Coronary artery (tissue), 2 donors: ENCODE results near the gene ARHGEF38.

Source experiments
- DNase-seq: peaks from one replicate; pipeline ENCODE4 v3.0.0-alpha.2; 2017; ENCODE audit warnings: low spot score
- H3K27ac ChIP-seq, 2 donors: fragments of 200-600 bp; sonication (generic); one replicate each; pipeline ENCODE4 v1.5.1; 2016 to 2019
- H3K4me3 ChIP-seq: fragments of 200-600 bp; sonication (generic); 2 replicates; pipeline ENCODE4 v1.5.1; 2016; ENCODE audit warnings: mild to moderate bottlenecking, moderate library complexity
- TF ChIP-seq, protein P1 (sequence below): fragments of 200-600 bp; sonication (generic); IDR thresholded peaks from one replicate; pipeline ENCODE4 v1.5.1; 2019; ENCODE audit warnings: antibody characterized with exemption

ARHGEF38 gene

DNA sequence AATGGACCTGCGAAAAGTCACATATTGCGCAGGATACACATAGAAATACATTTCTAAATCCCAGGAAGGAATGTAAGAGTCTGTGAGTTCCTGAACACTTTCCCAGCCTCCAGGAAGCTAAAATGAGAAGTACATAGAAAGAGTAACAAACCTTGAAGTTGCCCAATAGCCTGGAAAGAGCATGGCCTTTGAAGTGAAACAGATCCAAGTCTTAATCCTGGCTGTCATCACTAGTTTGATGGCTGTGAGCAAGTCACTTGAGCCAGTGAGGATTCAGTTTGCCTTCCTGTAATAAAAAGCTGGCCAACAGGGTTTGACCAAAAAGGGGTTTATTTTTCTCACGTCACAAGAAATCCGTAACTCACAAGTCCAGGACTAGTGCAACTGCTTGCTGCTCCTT lies 69.8 kb downstream of the ARHGEF38 start:
- Histone ChIP-seq H3K4me3 (no peak overlapping the region), H3K27ac (no peak overlapping the region)
- DNase-seq = no peak
- TF ChIP-seq, protein P1, sequence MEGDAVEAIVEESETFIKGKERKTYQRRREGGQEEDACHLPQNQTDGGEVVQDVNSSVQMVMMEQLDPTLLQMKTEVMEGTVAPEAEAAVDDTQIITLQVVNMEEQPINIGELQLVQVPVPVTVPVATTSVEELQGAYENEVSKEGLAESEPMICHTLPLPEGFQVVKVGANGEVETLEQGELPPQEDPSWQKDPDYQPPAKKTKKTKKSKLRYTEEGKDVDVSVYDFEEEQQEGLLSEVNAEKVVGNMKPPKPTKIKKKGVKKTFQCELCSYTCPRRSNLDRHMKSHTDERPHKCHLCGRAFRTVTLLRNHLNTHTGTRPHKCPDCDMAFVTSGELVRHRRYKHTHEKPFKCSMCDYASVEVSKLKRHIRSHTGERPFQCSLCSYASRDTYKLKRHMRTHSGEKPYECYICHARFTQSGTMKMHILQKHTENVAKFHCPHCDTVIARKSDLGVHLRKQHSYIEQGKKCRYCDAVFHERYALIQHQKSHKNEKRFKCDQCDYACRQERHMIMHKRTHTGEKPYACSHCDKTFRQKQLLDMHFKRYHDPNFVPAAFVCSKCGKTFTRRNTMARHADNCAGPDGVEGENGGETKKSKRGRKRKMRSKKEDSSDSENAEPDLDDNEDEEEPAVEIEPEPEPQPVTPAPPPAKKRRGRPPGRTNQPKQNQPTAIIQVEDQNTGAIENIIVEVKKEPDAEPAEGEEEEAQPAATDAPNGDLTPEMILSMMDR = no peak

DNA sequence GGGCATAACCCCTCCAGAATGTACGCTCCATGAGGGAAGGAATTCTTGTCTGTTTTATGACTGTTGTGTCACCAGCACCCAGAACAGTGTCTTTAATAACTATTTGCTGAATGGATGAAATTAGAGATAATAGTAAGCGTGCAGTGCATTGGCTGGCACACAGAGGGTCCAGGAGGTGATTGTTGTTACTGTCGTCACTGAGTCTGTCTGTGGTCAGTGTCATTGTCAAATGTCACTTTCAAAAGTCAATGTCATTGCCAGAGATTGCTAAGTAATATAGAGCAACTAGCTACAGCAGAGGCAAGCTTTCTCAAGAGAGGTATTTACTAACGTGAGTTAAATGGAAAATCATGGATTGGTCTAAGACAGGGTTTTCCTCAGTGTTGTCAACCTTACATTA lies 70.7 kb downstream of the ARHGEF38 start:
- TF ChIP-seq, protein P1 = no peak
- H3K27ac ChIP-seq = no peak overlapping the region
- no peak overlapping the region for H3K4me3 ChIP-seq
- DNase-seq = no peak

DNA sequence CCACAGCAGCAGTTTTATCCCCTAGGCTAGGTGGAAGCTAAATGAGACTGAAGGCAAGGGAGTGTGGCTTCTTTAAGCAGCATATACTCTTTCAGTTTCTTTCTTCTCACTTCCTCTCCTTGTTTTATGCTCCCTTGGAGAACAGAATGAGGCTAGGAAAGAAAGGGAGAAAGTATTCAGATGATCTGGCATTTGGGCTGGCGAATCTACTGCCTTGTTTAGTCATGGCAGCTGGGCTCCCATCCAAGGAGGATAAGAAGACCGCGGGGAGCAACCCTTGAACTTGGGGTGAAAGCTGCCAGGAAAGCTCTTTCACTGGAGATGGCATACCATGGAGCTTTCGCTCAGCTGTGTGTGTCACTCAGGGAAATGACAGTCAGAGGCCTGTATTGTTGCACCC lies 72.1 kb downstream of the ARHGEF38 start:
- peak overlapping the region in 1 of 2 donors; percentile 42 for H3K27ac ChIP-seq
- TF ChIP-seq, protein P1 = no peak
- H3K4me3 ChIP-seq = peak overlapping the region; percentile 18
- no peak for DNase-seq

DNA sequence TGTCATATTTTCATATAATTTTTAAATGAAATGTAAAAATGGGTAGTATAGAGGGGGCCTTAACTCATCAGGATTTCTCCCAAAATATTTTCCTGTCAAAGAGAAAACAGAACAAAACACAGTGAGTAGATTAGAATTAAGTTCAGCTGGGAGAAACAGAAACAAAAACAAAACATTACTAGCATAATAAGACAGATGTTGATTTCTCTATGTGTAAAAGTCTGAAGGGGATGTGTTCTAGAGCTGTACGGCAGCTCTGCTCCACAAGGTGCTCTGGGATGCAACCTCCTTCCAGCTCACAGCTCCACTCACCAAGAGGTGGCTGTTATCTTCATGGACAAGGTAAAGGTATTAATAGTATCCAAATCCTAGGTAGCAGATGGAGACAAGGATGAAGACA lies 72.8 kb downstream of the ARHGEF38 start:
- TF ChIP-seq, protein P1 = no peak
- Histone ChIP-seq H3K4me3 (no peak overlapping the region), H3K27ac (no peak overlapping the region)
- DNase-seq = no peak

DNA sequence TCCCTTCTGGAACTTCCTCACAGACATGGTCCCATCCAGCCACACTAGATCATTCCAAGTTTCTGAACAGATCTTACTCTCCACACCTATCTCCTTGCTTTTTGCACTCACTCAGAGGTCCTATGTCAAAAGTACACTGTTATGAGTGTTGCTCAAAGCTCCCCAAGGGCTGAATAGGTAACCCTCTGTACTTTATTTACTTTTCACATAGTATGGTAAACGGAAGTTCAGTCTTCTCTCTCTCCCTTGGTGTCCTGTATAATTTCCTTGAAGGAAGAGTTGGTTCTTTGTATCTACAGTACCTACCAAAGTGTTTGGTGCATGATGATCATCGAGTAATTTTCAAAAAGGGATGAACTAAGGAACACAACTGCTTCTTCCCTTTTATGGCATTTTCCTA lies 74.4 kb downstream of the ARHGEF38 start:
- DNase-seq = no peak
- TF ChIP-seq, protein P1 = no peak
- no peak overlapping the region for H3K27ac ChIP-seq
- H3K4me3 ChIP-seq = no peak overlapping the region

DNA sequence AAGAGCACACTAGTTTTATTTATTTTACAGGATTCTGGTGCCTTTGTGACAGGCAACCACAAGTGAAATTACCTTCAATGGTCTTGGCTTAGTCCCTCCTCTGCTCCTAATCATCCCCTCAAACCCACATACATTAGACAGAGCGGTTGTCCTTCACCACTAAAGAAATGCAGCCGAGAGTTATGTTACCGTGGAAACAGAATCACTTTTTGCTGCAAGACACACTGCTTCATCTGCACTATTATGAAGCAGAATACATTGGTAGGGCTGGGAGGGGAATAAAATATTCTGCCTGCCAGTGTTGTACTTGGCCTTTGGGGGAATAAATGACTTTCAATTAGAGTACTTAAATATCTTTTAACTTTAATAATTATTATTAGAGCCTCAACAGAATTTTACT lies 75.2 kb downstream of the ARHGEF38 start:
- TF ChIP-seq, protein P1 = no peak
- H3K4me3 ChIP-seq = no peak overlapping the region
- DNase-seq = no peak
- no peak overlapping the region for H3K27ac ChIP-seq

DNA sequence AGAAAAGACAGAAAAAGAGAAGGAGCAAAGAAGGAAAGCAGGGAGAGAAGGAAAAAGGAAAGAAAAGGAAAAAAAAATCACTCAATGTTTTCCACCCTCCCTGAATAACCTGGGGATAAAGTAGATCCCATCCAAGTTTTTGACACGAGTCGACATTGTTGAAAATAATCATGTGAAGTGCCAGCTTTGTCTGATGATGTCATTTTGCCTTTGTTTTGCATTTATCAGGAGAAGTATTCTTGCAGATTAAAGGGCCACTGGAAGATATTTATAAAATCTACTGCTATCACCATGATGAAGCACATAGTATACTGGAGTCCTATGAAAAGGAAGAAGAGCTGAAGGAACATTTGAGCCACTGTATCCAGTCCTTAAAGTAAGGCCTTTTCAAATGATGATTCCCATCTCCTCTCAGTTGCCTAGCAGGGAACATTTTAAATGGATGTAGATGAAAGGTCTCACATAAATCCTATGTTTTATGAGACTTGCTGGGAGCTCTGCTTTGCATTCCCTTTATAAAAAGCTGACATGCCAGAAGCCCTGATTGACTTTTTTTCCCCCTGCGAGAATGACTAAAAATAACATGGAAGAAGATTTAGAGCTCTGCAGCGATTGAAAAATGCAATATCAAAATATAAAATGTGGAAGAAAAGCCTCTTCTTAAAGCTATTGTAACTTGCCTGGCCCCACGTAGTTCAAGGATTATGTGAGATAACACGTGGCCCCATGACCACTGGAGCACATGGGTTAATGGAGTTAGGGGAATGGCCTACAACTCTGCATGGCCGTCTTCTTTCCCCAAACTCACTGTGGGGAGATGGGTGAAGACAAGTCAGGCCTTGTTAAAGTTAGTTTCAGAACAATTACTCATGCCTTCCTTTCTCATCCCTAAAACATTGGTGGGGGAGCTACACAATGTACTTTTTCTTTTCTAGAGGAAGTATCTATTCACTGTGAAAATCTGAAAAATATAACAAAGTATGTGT lies 78.5 kb downstream of the ARHGEF38 start:
- H3K27ac ChIP-seq = no peak overlapping the region
- DNase-seq = no peak
- H3K4me3 ChIP-seq = no peak overlapping the region
- TF ChIP-seq, protein P1 = no peak
